ENCODE data around the gene NOM1.

NOM1 gene

GRCh38 chr7:156948361-156948760 is 1.2 kb upstream of the NOM1 start:
- TF ChIP-seq TAF1 (IDR thresholded peaks at IDR 0.05; ENCODE audit: borderline replicate concordance, insufficient read depth, low read length): no peak
- TF ChIP-seq SIN3A (IDR thresholded peaks at IDR 0.05; ENCODE audit: borderline replicate concordance, insufficient read depth, low read length): no peak
- no peak for TF ChIP-seq REST (IDR thresholded peaks at IDR 0.05; ENCODE audit: insufficient read depth in 1 of 2, low read depth in 2 of 2, low read length in 2 of 2)
- TF ChIP-seq FOXP2 (optimal IDR thresholded peaks at IDR 0.05; ENCODE audit: borderline replicate concordance, extremely low read depth, extremely low read length, insufficient read depth): no peak
- TF ChIP-seq POLR2AphosphoS5 (IDR thresholded peaks at IDR 0.05; ENCODE audit: low read depth, low read length): no peak

- peak; percentile 57; the same call in 1 of the 2 replicates for TF ChIP-seq SIN3A (IDR thresholded peaks at IDR 0.05; ENCODE audit: borderline replicate concordance, insufficient read depth, low read length)
- no peak for TF ChIP-seq TAF1 (IDR thresholded peaks at IDR 0.05; ENCODE audit: borderline replicate concordance, insufficient read depth, low read length)
Measured at GRCh38 chr7:156950381-156950858, 908 bp downstream of the NOM1 start.

- TF ChIP-seq FOXP2 (optimal IDR thresholded peaks at IDR 0.05; ENCODE audit: borderline replicate concordance, extremely low read depth, extremely low read length, insufficient read depth): no peak
- no peak for TF ChIP-seq SIN3A (IDR thresholded peaks at IDR 0.05; ENCODE audit: borderline replicate concordance, insufficient read depth, low read length)
- no peak for TF ChIP-seq TAF1 (IDR thresholded peaks at IDR 0.05; ENCODE audit: borderline replicate concordance, insufficient read depth, low read length)
- TF ChIP-seq REST (IDR thresholded peaks at IDR 0.05; ENCODE audit: insufficient read depth in 1 of 2, low read depth in 2 of 2, low read length in 2 of 2): no peak
- TF ChIP-seq POLR2AphosphoS5 (IDR thresholded peaks at IDR 0.05; ENCODE audit: low read depth, low read length): no peak
Measured at GRCh38 chr7:156954941-156955340, 5.4 kb downstream of the NOM1 start.

GRCh38 chr7:156956727-156957126 is 7.2 kb downstream of the NOM1 start:
- TF ChIP-seq REST (IDR thresholded peaks at IDR 0.05; ENCODE audit: insufficient read depth in 1 of 2, low read depth in 2 of 2, low read length in 2 of 2) (no peak), TAF1 (IDR thresholded peaks at IDR 0.05; ENCODE audit: borderline replicate concordance, insufficient read depth, low read length) (no peak), FOXP2 (optimal IDR thresholded peaks at IDR 0.05; ENCODE audit: borderline replicate concordance, extremely low read depth, extremely low read length, insufficient read depth) (no peak), POLR2AphosphoS5 (IDR thresholded peaks at IDR 0.05; ENCODE audit: low read depth, low read length) (no peak), SIN3A (IDR thresholded peaks at IDR 0.05; ENCODE audit: borderline replicate concordance, insufficient read depth, low read length) (no peak)

- no peak for TF ChIP-seq REST (IDR thresholded peaks at IDR 0.05; ENCODE audit: insufficient read depth in 1 of 2, low read depth in 2 of 2, low read length in 2 of 2)
- no peak for TF ChIP-seq FOXP2 (optimal IDR thresholded peaks at IDR 0.05; ENCODE audit: borderline replicate concordance, extremely low read depth, extremely low read length, insufficient read depth)
- no peak for TF ChIP-seq POLR2AphosphoS5 (IDR thresholded peaks at IDR 0.05; ENCODE audit: low read depth, low read length)
- TF ChIP-seq TAF1 (IDR thresholded peaks at IDR 0.05; ENCODE audit: borderline replicate concordance, insufficient read depth, low read length): no peak
- no peak for TF ChIP-seq SIN3A (IDR thresholded peaks at IDR 0.05; ENCODE audit: borderline replicate concordance, insufficient read depth, low read length)
Measured at GRCh38 chr7:156962145-156962544, 12.6 kb downstream of the NOM1 start.

Data from PFSK-1 (cell line).